Muscle layer of duodenum (tissue), 2 donors: Measurements from ENCODE around the gene SUPT3H.

Experiments
- H3K27ac ChIP-seq: one replicate; pipeline ENCODE4 v1.7.0; 2013; ENCODE audit warnings: mild to moderate bottlenecking, low read length
- H3K27me3 ChIP-seq: one replicate; pipeline ENCODE4 v1.7.0; 2013; ENCODE audit warnings: low read depth, mild to moderate bottlenecking, control low read depth, low read length
- H3K36me3 ChIP-seq, 2 donors: one replicate each; pipeline ENCODE4 v1.7.0; 2013; ENCODE audit warnings: low read length in 2 of 2, control low read depth in 1 of 2, mild to moderate bottlenecking in 1 of 2; ENCODE audit not compliant: insufficient read depth in 2 of 2, control insufficient read depth in 1 of 2
- H3K4me1 ChIP-seq, 2 donors: one replicate each; pipeline ENCODE4 v1.7.0; 2013; ENCODE audit warnings: low read length in 2 of 2, mild to moderate bottlenecking in 2 of 2, control low read depth in 1 of 2, moderate library complexity in 1 of 2; ENCODE audit not compliant: insufficient read depth in 2 of 2, control insufficient read depth in 1 of 2
- H3K4me3 ChIP-seq, 2 donors: one replicate each; pipeline ENCODE4 v1.7.0; 2013; ENCODE audit warnings: low read length in 2 of 2, low read depth in 1 of 2, mild to moderate bottlenecking in 1 of 2
- H3K9me3 ChIP-seq, 2 donors: one replicate each; pipeline ENCODE4 v1.7.0; 2013; ENCODE audit warnings: low read length in 2 of 2, control low read depth in 1 of 2, mild to moderate bottlenecking in 1 of 2; ENCODE audit not compliant: control insufficient read depth in 1 of 2
- donor health status: healthy.

Gene SUPT3H

DNA sequence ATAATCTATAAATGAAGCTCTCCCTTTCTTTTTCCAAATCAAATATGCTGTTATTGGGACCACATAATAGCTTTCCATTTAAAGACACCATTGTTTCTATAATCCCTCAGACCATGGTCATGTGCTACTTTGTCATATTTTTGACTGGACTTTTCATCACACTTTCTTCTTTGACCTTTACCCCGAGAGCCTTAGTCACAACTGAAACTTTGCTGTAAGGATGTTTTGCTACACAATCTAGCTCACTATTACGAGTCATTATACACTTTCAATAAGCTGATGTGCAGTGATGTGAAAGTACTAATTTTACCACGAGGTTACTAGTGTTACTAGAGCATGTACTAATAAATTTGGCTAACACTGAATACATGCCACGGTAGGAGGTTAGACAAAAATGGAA, 416.8 kb downstream of the SUPT3H start:
- Histone ChIP-seq H3K27me3 (no peaks in the 10 kb centered on the region), H3K36me3 (no peaks in the 10 kb centered on the region), H3K27ac (no peak overlapping the region), H3K4me1 (no peaks in the 10 kb centered on the region), H3K4me3 (no peak overlapping the region), H3K9me3 (no peaks in the 10 kb centered on the region)

DNA sequence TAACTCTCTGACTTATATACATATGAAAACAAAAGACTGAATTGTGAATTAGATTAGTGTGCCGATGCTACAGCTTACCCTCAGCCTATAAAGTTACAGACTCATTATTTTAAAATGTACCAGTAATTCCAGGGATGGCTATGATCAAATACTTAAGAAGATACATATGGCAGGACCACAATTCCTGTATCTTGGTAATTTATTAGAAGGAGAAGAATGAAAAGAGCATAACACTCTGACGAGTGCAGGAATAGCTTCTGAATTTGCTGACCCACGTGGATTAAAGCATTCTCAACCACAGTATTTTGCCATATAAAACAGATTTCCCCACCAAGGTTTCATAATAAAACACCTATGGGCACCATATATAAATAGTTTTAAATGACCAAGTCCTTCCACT, 418.1 kb downstream of the SUPT3H start:
- H3K4me1 ChIP-seq, result no peaks in the 10 kb centered on the region
- H3K4me3 ChIP-seq, result no peak overlapping the region
- no peak overlapping the region for H3K27ac ChIP-seq
- no peaks in the 10 kb centered on the region for H3K9me3 ChIP-seq
- no peaks in the 10 kb centered on the region for H3K36me3 ChIP-seq
- no peaks in the 10 kb centered on the region for H3K27me3 ChIP-seq

DNA sequence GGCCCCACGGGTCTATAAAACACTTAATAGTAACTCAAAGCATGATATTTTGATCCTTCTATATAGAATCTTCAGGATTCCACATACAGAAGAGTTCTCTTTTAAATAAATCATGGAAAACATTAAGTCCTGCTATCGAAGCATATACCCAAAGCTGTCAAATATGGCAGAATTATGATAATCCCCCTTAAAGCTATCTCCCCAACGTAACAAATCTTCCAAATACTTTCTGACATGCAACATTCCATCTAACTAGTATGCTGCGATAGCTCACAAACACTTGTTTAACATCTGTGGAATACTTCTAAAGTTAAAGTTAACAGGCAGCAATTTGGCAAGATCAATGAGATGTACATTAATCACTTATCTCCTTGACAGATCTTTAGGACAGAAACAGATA, 420.6 kb downstream of the SUPT3H start:
- H3K36me3 ChIP-seq, result no peaks in the 10 kb centered on the region
- no peaks in the 10 kb centered on the region for H3K9me3 ChIP-seq
- H3K4me3 ChIP-seq, result no peak overlapping the region

DNA sequence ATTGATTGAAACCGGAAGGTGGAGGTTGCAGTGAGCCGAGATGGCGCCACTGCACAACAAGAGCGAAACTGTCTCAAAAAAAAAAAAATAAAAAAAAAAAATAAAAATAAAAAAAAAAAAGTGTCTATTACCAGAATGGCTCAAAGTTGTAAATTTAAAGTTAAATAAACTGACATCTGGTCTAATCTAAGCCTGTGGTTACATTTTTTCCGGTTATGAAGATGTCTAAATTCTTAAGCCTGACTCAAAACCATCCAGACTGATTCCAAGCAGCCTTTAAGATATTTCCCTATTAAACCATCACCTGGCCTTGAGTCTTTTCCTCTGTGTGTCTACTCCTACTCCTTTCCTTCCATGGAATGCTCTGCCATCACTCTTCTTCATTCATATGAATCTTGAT, 421.3 kb downstream of the SUPT3H start:
- H3K4me1 ChIP-seq, result no peaks in the 10 kb centered on the region
- H3K27ac ChIP-seq, result no peak overlapping the region
- H3K9me3 ChIP-seq, result no peaks in the 10 kb centered on the region

More for the DNA sequence above, 420.6 kb downstream of the SUPT3H start:
- Histone ChIP-seq H3K27ac (no peak overlapping the region), H3K4me1 (no peaks in the 10 kb centered on the region), H3K27me3 (no peaks in the 10 kb centered on the region)

DNA sequence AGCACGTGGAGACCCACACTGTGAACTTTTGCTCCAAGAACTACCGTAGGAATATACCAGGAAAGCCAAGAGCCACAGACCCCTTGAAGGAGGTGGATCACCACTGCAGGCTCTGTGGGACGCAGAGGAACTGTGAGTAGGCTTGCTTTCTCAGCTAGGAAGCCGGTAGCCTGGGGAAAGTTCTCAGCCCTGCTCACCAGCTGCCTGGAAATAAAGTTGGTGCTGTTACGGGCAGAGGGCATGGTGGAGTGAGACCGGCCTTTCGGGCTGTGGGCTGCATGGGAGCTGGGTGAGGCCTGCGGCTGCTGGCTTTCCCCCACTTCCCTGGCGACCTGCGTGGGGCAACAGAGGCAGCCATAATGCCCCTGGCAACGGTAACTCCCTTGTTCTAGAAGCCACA, 422.6 kb downstream of the SUPT3H start:
- Histone ChIP-seq H3K4me1 (no peaks in the 10 kb centered on the region), H3K4me3 (no peak overlapping the region), H3K9me3 (peaks cover 0 to 4% of the 10 kb centered on the region in 2 donors), H3K27me3 (no peaks in the 10 kb centered on the region), H3K36me3 (peaks cover 0 to 4% of the 10 kb centered on the region in 2 donors), H3K27ac (no peak overlapping the region)

More for the DNA sequence above, 421.3 kb downstream of the SUPT3H start:
- H3K4me3 ChIP-seq, result no peak overlapping the region
- H3K27me3 ChIP-seq, result no peaks in the 10 kb centered on the region
- H3K36me3 ChIP-seq, result no peaks in the 10 kb centered on the region

DNA sequence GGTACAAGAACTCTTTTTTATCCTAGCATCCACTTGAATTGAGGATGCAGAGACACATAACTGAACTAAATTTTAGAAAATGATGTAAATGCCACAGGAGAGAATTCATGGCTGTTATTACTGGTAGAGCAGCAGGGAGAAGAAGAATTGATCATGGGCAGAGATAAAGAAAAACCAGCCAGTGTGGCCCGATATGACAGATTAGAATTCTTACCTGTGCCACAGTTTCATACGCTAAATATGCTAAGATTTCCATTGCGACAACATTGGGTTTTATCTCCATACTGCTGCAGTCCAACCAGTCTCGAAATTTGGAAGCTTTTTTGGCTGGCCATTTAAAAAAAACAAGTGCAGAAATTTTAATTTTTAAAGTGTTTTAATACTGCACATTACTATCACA, 423.5 kb downstream of the SUPT3H start:
- peaks cover 0 to 8% of the 10 kb centered on the region in 2 donors for H3K36me3 ChIP-seq
- no peak overlapping the region for H3K27ac ChIP-seq
- no peaks in the 10 kb centered on the region for H3K4me1 ChIP-seq
- peaks cover 0 to 12% of the 10 kb centered on the region in 2 donors for H3K9me3 ChIP-seq
- H3K4me3 ChIP-seq, result no peak overlapping the region
- no peaks in the 10 kb centered on the region for H3K27me3 ChIP-seq

DNA sequence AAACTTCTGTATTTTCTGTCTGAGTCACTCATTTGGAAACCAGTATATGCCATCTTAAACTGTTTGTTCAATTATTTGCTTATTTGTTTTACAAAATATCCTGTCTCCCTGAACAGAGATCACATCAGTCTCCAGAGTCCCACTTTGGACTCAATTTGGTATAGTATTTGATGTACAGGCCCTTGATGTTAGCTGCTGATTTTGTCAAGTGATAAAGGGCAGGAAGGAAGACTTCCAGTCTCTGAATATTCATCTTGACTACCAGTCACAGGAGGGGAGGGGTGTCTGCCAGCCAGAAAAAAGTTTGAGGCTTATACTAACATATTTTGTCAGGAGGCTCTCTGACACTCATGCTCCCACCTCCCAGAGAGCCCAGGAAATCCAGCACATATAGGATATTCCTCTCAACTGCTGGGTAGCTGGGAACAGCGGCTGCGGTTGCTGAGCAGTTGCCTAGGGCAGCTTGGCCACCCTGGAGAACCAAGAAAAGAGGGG, 426.4 kb downstream of the SUPT3H start:
- H3K9me3 ChIP-seq, result peaks cover 0 to 20% of the 10 kb centered on the region in 2 donors
- peaks cover 0 to 9% of the 10 kb centered on the region in 2 donors for H3K36me3 ChIP-seq
- H3K27ac ChIP-seq, result no peak overlapping the region
- no peaks in the 10 kb centered on the region for H3K27me3 ChIP-seq
- H3K4me3 ChIP-seq, result no peak overlapping the region
- H3K4me1 ChIP-seq, result no peaks in the 10 kb centered on the region

DNA sequence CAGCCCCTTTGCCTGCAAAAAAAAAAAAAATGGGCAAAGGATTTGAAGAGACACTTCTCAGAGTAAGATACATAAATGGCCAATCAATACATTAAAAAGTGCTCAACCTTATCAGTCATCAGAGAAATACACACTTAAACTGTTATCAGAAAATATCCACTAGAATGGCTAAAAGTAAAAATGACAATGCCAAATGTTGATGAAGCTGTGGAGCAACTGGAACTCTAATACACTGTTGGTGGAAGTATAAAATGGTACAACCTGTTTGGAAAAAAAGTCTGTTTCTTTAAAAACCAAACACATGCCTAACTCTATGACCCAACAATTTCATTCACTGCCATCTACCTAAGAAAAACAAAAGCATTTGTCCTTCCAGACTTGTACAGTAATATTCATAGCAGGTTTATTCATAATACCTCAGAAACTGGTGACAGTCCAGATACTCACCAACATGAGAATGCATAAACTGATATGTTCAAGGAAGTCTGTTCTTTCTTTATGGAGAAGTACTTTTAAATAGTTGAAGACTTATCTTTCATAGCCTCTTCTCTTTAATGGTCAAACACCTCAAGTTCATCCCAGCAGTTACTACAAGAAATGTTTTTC, 428.0 kb downstream of the SUPT3H start:
- Histone ChIP-seq H3K4me1 (no peaks in the 10 kb centered on the region), H3K4me3 (no peak overlapping the region), H3K36me3 (peaks cover 0 to 13% of the 10 kb centered on the region in 2 donors), H3K9me3 (peaks cover 5 to 22% of the 10 kb centered on the region in 2 donors), H3K27me3 (no peaks in the 10 kb centered on the region), H3K27ac (no peak overlapping the region)

DNA sequence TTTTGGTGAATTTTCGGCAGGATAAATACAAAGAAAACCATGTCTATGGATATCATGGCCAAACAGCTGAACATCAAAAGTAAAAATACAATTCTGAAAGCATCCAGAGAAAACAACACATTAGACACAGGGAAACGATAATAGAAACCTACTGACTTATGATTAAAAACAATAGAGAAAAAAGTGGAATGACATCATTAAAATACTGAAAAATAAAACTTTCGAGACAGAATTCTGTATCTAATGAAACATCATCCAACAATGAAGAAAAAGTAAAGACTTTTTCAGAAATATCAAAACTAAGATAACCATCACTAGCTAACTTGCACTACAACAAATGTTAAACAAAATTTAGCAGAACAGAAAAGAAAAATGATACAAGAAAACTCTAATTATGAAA, 434.2 kb downstream of the SUPT3H start:
- Histone ChIP-seq H3K4me3 (no peak overlapping the region), H3K27ac (no peak overlapping the region), H3K9me3 (peaks cover 5 to 7% of the 10 kb centered on the region in 2 donors), H3K36me3 (peaks cover 0 to 5% of the 10 kb centered on the region in 2 donors), H3K27me3 (no peaks in the 10 kb centered on the region), H3K4me1 (no peaks in the 10 kb centered on the region)

DNA sequence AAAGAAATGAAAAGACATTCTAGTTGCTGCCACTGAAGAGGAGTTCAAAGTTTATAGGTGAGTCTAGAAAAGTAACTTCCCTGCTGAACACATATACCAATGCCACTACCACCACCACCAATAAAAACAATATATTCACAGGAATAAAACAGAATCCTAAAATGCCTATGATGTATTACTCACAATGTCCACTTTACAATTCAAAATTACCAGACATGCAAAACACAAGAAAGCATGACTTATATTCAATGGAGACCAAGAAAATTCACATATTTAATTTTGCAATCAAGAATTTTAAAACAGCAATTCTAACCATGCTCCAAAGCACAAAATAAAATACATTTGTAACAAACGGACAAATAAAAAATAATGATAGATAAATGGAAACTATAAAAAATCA, 434.9 kb downstream of the SUPT3H start:
- H3K27ac ChIP-seq, result no peak overlapping the region
- no peak overlapping the region for H3K4me3 ChIP-seq
- no peaks in the 10 kb centered on the region for H3K4me1 ChIP-seq
- H3K9me3 ChIP-seq, result peaks cover 5 to 7% of the 10 kb centered on the region in 2 donors
- H3K27me3 ChIP-seq, result no peaks in the 10 kb centered on the region
- H3K36me3 ChIP-seq, result peaks cover 0 to 5% of the 10 kb centered on the region in 2 donors

GRCh38 chr6:44942201-44942600, 435.5 kb downstream of the SUPT3H start:
- H3K9me3 ChIP-seq, result peaks cover 4 to 5% of the 10 kb centered on the region in 2 donors
- no peaks in the 10 kb centered on the region for H3K4me1 ChIP-seq
- no peak overlapping the region for H3K27ac ChIP-seq
- peaks cover 0 to 5% of the 10 kb centered on the region in 2 donors for H3K36me3 ChIP-seq
- H3K4me3 ChIP-seq, result no peak overlapping the region
- no peaks in the 10 kb centered on the region for H3K27me3 ChIP-seq

GRCh38 chr6:44940367-44940766, 437.4 kb downstream of the SUPT3H start:
- H3K27me3 ChIP-seq, result no peaks in the 10 kb centered on the region
- no peaks in the 10 kb centered on the region for H3K9me3 ChIP-seq
- no peak overlapping the region for H3K27ac ChIP-seq
- no peaks in the 10 kb centered on the region for H3K36me3 ChIP-seq
- H3K4me3 ChIP-seq, result no peak overlapping the region
- H3K4me1 ChIP-seq, result no peaks in the 10 kb centered on the region
